Measurements from ENCODE around the gene AP4B1.

AP4B1 gene

GRCh38 chr1:113904674-113905434, at the start of gene AP4B1, which contains the start of gene DCLRE1B (continued):
- TF ChIP-seq, protein P1, sequence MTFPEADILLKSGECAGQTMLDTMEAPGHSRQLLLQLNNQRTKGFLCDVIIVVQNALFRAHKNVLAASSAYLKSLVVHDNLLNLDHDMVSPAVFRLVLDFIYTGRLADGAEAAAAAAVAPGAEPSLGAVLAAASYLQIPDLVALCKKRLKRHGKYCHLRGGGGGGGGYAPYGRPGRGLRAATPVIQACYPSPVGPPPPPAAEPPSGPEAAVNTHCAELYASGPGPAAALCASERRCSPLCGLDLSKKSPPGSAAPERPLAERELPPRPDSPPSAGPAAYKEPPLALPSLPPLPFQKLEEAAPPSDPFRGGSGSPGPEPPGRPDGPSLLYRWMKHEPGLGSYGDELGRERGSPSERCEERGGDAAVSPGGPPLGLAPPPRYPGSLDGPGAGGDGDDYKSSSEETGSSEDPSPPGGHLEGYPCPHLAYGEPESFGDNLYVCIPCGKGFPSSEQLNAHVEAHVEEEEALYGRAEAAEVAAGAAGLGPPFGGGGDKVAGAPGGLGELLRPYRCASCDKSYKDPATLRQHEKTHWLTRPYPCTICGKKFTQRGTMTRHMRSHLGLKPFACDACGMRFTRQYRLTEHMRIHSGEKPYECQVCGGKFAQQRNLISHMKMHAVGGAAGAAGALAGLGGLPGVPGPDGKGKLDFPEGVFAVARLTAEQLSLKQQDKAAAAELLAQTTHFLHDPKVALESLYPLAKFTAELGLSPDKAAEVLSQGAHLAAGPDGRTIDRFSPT (tag by site-specific recombination; IDR thresholded peaks at IDR 0.05) = peak; percentile 94
- TF ChIP-seq IKZF3 (tag by site-specific recombination; IDR thresholded peaks at IDR 0.05) (peak; percentile 97), ZNF2 (tag by site-specific recombination; IDR thresholded peaks at IDR 0.05) (peak; percentile 74), ZNF266 (tag by site-specific recombination; IDR thresholded peaks at IDR 0.05; ENCODE audit: low read depth) (no peak), ZSCAN4 (tag by site-specific recombination; IDR thresholded peaks at IDR 0.05) (no peak), ZNF138 (tag by site-specific recombination; IDR thresholded peaks at IDR 0.05; ENCODE audit: borderline replicate concordance) (no peak), ZNF530 (tag by site-specific recombination; IDR thresholded peaks at IDR 0.05; ENCODE audit: low read depth) (no peak), CTCF (tag by site-specific recombination; IDR thresholded peaks at IDR 0.05) (peak; percentile 99), ZEB2 (tag by site-specific recombination; IDR thresholded peaks at IDR 0.05) (peak; percentile 99), PRDM10 (tag by site-specific recombination; IDR thresholded peaks at IDR 0.05) (peak; percentile 92), ZNF280D (tag by site-specific recombination; IDR thresholded peaks at IDR 0.05) (no peak), REST (tag by site-specific recombination; IDR thresholded peaks at IDR 0.05) (no peak; the same call in 1 of the 2 replicates), ZNF518A (tag by site-specific recombination; conservative IDR thresholded peaks at IDR 0.05; ENCODE audit: low read depth) (peak; percentile 68), ZNF121 (tag by site-specific recombination; IDR thresholded peaks at IDR 0.05) (no peak), ZNF350 (tag by site-specific recombination; IDR thresholded peaks at IDR 0.05) (no peak), ZNF311 (tag by site-specific recombination; IDR thresholded peaks at IDR 0.05; ENCODE audit: borderline replicate concordance) (no peak), ZFP69B (tag by site-specific recombination; IDR thresholded peaks at IDR 0.05) (no peak; the same call in 1 of the 2 replicates)
